Liver (tissue), 9 donors: Measurements from ENCODE around the gene LOXL4. TPM values are rescaled to one million over a fixed set of nuclear protein-coding genes. Genes with fewer than 3 reads are reported as not detected.

ENCODE experiments used
- DNase-seq: peaks from one replicate; pipeline ENCODE4 v3.0.0-alpha.2; 2017; ENCODE audit warnings: low spot score
- H3K27ac ChIP-seq, 2 donors: one replicate each; pipeline ENCODE4 v1.7.0; 2013; ENCODE audit warnings: inconsistent platforms in 2 of 2, low read length in 2 of 2, control low read depth in 1 of 2, low read depth in 1 of 2, mild to moderate bottlenecking in 1 of 2
- H3K27me3 ChIP-seq, 4 donors: one replicate each; pipeline versions ENCODE4 v1.6.1 to v1.7.0; 2013; ENCODE audit warnings: low read length in 3 of 4, inconsistent platforms in 1 of 4, mild to moderate bottlenecking in 1 of 4, moderate library complexity in 1 of 4; ENCODE audit not compliant: control insufficient read depth in 4 of 4, insufficient read depth in 4 of 4
- H3K36me3 ChIP-seq, 4 donors: one replicate each; pipeline versions ENCODE4 v1.6.1 to v1.7.0; 2013; ENCODE audit warnings: low read length in 3 of 4, mild to moderate bottlenecking in 3 of 4, low read depth in 1 of 4, moderate library complexity in 1 of 4; ENCODE audit not compliant: control insufficient read depth in 4 of 4, insufficient read depth in 3 of 4
- H3K4me1 ChIP-seq, 4 donors: one replicate each; pipeline versions ENCODE4 v1.6.1 to v1.7.0; 2013; ENCODE audit warnings: low read length in 3 of 4, mild to moderate bottlenecking in 3 of 4, moderate library complexity in 1 of 4; ENCODE audit not compliant: control insufficient read depth in 4 of 4, insufficient read depth in 4 of 4
- H3K4me3 ChIP-seq, 3 donors: one replicate each; pipeline versions ENCODE4 v1.6.1 to v1.7.0; 2013; ENCODE audit warnings: low read length in 3 of 3, control low read depth in 1 of 3, low read depth in 1 of 3, mild to moderate bottlenecking in 1 of 3
- H3K9ac ChIP-seq, 2 donors: one replicate each; pipeline ENCODE4 v1.7.0; 2013; ENCODE audit warnings: low read length in 2 of 2, mild to moderate bottlenecking in 2 of 2, moderate library complexity in 2 of 2, control low read depth in 1 of 2, low read depth in 1 of 2
- H3K9me3 ChIP-seq, 4 donors: one replicate each; pipeline versions ENCODE4 v1.6.1 to v1.7.0; 2013; ENCODE audit warnings: low read length in 3 of 4; ENCODE audit not compliant: control insufficient read depth in 4 of 4
- EGR1 ChIP-seq, 2 donors: IDR thresholded peaks; 2 replicates each; pipeline ENCODE4 v1.6.1; 2016 to 2018; ENCODE audit warnings: antibody characterized with exemption in 2 of 2, low read depth in 2 of 2
- FOXA1 ChIP-seq: IDR thresholded peaks from 2 replicates; pipeline ENCODE4 v1.6.1; 2016; ENCODE audit warnings: antibody characterized with exemption
- FOXA2 ChIP-seq: IDR thresholded peaks from 2 replicates; pipeline ENCODE4 v1.6.1; 2016; ENCODE audit warnings: antibody characterized with exemption
- GABPA ChIP-seq, 2 donors: IDR thresholded peaks in 1 of 2; conservative IDR thresholded peaks in 1 of 2; 2 replicates each; pipeline ENCODE4 v1.6.1; 2016; ENCODE audit warnings: antibody characterized with exemption in 2 of 2, mild to moderate bottlenecking in 1 of 2, moderate library complexity in 1 of 2
- HNF4A ChIP-seq, 2 donors: conservative IDR thresholded peaks; 2 replicates each; pipeline ENCODE4 v1.6.1; 2016; ENCODE audit warnings: antibody characterized with exemption in 2 of 2, mild to moderate bottlenecking in 2 of 2
- HNF4G ChIP-seq: IDR thresholded peaks from 2 replicates; pipeline ENCODE4 v1.6.1; 2016; ENCODE audit warnings: antibody characterized with exemption
- JUND ChIP-seq, 2 donors: IDR thresholded peaks; 2 replicates each; pipeline ENCODE4 v1.6.1; 2016; ENCODE audit warnings: antibody characterized with exemption in 2 of 2
- NR2F2 ChIP-seq: IDR thresholded peaks from 2 replicates; pipeline ENCODE4 v1.6.1; 2016; ENCODE audit warnings: antibody characterized with exemption
- RAD21 ChIP-seq, 2 donors: IDR thresholded peaks; 2 replicates each; pipeline ENCODE4 v1.6.1; 2016; ENCODE audit warnings: antibody characterized with exemption in 2 of 2, mild to moderate bottlenecking in 2 of 2
- RXRA ChIP-seq, 2 donors: IDR thresholded peaks; 2 replicates each; pipeline ENCODE4 v1.6.1; 2017 to 2018; ENCODE audit warnings: antibody characterized with exemption in 2 of 2, mild to moderate bottlenecking in 1 of 2
- SP1 ChIP-seq: IDR thresholded peaks from 2 replicates; pipeline ENCODE4 v1.6.1; 2018; ENCODE audit warnings: antibody characterized with exemption, mild to moderate bottlenecking
- TAF1 ChIP-seq: conservative IDR thresholded peaks from 2 replicates; pipeline ENCODE4 v1.6.1; 2016; ENCODE audit warnings: antibody characterized with exemption, mild to moderate bottlenecking
- YY1 ChIP-seq: IDR thresholded peaks from 2 replicates; pipeline ENCODE4 v1.6.1; 2016; ENCODE audit warnings: antibody characterized with exemption, mild to moderate bottlenecking
- WGBS: extraction: QIAGEN DNeasy Blood & Tissue Kit; methylation state at CpG from one replicate; pipeline ENCODE4 v1.1.7; 2013; 5-methylcytosine and 5-hydroxymethylcytosine counted together
- polyA plus RNA-seq, 2 donors: library from polyadenylated mRNA; stranded (reverse) in 1 of 2; unstranded in 1 of 2; fragments of 200-250 nt in 1 of 2; fragments of >200 nt in 1 of 2; fragmentation: Nextera tagmentation in 1 of 2; extraction: Ambion mirVana in 1 of 2; gene quantifications; one replicate each; pipeline versions ENCODE4 v1.2.1 to v1.2.3, GENCODE V29; 2013 to 2015
- total RNA-seq, 2 donors: library from RNA; depleted of rRNA; stranded (reverse); fragments of >200 nt; gene quantifications; one replicate each; pipeline ENCODE4 v1.2.3, GENCODE V29; 2014
- TF ChIP-seq, protein P1 (sequence below): fragments of 150-350 bp; IDR thresholded peaks from 2 replicates; pipeline ENCODE4 v1.5.1; 2017; ENCODE audit warnings: improper control_type of control experiment, low read depth, low read length; ENCODE audit not compliant: missing input control
- TF ChIP-seq, protein P2 (sequence below): IDR thresholded peaks from 2 replicates; pipeline ENCODE4 v1.6.1; 2016; ENCODE audit warnings: antibody characterized with exemption
- TF ChIP-seq, protein P3 (sequence below): IDR thresholded peaks from 2 replicates; pipeline ENCODE4 v1.6.1; 2016; ENCODE audit warnings: antibody characterized with exemption
- TF ChIP-seq, protein P4 (sequence below): IDR thresholded peaks from 2 replicates; pipeline ENCODE4 v1.6.1; 2016; ENCODE audit warnings: antibody characterized with exemption, mild to moderate bottlenecking
- TF ChIP-seq, protein P5 (sequence below): IDR thresholded peaks from 2 replicates; pipeline ENCODE4 v1.6.1; 2016; ENCODE audit warnings: antibody characterized with exemption
- donor health status: healthy.
- donor health status: healthy.
- donor health status: healthy.
- donor health status: healthy.
- donor health status: healthy.

Gene LOXL4
- total and polyA plus RNA-seq, 4 donors = 0.38 to 18.5 (median 1.0) TPM

DNA sequence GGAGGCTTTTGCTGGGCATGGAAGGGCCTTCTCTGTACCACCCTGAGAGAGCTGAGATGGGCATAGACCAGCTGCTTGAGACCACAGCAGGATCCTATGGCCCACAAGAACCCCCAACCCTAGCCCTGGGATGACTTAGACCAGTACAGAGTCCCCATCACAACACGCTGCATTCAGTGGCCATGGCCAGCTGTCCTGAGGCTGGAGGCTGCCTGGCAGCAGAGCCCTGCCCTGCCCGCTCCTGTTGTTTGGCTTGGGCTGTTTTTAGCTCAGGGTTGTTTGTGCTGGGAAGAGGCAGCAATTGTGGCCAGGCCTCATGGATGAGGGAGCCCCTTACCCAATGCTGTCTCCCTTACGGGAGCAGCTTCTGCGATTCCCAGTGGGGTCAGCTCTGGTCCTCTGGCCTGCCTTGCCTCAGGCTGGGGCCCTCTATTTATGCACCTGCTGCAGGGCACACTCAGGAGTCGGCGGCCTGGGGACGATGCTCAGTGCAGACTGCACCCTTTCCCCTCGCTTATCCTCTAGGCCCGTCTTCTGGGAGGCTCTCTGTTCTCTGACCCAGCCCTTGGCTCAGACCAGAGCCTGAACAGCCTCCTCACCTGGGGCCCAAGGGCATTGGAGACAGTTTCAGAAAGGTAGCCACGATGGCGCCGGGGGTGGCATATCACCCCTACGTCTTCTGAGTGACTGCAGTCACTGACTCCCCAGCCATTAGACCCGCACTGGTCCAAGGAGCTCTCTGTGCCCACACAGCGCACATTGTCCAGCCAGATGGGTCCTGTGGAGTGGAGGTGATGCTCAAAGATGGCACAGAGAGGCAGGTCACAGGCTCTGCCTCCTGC, 6.3 kb downstream of the LOXL4 start:
- no peak for DNase-seq
- Histone ChIP-seq H3K4me1 (no peaks in the 10 kb centered on the region), H3K9me3 (no peaks in the 10 kb centered on the region), H3K9ac (no peak overlapping the region), H3K27me3 (no peaks in the 10 kb centered on the region), H3K36me3 (no peaks in the 10 kb centered on the region), H3K27ac (no peak overlapping the region), H3K4me3 (no peak overlapping the region)
- 86% methylated on average over 15 of the region's 15 CpGs for whole genome bisulfite sequencing
- TF ChIP-seq, protein P1, sequence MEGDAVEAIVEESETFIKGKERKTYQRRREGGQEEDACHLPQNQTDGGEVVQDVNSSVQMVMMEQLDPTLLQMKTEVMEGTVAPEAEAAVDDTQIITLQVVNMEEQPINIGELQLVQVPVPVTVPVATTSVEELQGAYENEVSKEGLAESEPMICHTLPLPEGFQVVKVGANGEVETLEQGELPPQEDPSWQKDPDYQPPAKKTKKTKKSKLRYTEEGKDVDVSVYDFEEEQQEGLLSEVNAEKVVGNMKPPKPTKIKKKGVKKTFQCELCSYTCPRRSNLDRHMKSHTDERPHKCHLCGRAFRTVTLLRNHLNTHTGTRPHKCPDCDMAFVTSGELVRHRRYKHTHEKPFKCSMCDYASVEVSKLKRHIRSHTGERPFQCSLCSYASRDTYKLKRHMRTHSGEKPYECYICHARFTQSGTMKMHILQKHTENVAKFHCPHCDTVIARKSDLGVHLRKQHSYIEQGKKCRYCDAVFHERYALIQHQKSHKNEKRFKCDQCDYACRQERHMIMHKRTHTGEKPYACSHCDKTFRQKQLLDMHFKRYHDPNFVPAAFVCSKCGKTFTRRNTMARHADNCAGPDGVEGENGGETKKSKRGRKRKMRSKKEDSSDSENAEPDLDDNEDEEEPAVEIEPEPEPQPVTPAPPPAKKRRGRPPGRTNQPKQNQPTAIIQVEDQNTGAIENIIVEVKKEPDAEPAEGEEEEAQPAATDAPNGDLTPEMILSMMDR = no peak
- TF ChIP-seq JUND (IDR thresholded peaks at IDR 0.05) = no peak
- TF ChIP-seq HNF4A (conservative IDR thresholded peaks at IDR 0.05) = no peak
- TF ChIP-seq HNF4G = no peak
- no peak for TF ChIP-seq GABPA (IDR thresholded peaks at IDR 0.05 in 1 of 2, conservative IDR thresholded peaks at IDR 0.05 in 1 of 2)
- TF ChIP-seq, protein P2, sequence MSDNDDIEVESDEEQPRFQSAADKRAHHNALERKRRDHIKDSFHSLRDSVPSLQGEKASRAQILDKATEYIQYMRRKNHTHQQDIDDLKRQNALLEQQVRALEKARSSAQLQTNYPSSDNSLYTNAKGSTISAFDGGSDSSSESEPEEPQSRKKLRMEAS = no peak
- no peak for TF ChIP-seq NR2F2
- TF ChIP-seq EGR1 (IDR thresholded peaks at IDR 0.05; ENCODE audit: low read depth in 2 of 2) = no peak
- no peak for TF ChIP-seq YY1
- TF ChIP-seq, protein P3, sequence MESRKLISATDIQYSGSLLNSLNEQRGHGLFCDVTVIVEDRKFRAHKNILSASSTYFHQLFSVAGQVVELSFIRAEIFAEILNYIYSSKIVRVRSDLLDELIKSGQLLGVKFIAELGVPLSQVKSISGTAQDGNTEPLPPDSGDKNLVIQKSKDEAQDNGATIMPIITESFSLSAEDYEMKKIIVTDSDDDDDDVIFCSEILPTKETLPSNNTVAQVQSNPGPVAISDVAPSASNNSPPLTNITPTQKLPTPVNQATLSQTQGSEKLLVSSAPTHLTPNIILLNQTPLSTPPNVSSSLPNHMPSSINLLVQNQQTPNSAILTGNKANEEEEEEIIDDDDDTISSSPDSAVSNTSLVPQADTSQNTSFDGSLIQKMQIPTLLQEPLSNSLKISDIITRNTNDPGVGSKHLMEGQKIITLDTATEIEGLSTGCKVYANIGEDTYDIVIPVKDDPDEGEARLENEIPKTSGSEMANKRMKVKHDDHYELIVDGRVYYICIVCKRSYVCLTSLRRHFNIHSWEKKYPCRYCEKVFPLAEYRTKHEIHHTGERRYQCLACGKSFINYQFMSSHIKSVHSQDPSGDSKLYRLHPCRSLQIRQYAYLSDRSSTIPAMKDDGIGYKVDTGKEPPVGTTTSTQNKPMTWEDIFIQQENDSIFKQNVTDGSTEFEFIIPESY = no peak
- TF ChIP-seq FOXA1 = no peak
- TF ChIP-seq, protein P4, sequence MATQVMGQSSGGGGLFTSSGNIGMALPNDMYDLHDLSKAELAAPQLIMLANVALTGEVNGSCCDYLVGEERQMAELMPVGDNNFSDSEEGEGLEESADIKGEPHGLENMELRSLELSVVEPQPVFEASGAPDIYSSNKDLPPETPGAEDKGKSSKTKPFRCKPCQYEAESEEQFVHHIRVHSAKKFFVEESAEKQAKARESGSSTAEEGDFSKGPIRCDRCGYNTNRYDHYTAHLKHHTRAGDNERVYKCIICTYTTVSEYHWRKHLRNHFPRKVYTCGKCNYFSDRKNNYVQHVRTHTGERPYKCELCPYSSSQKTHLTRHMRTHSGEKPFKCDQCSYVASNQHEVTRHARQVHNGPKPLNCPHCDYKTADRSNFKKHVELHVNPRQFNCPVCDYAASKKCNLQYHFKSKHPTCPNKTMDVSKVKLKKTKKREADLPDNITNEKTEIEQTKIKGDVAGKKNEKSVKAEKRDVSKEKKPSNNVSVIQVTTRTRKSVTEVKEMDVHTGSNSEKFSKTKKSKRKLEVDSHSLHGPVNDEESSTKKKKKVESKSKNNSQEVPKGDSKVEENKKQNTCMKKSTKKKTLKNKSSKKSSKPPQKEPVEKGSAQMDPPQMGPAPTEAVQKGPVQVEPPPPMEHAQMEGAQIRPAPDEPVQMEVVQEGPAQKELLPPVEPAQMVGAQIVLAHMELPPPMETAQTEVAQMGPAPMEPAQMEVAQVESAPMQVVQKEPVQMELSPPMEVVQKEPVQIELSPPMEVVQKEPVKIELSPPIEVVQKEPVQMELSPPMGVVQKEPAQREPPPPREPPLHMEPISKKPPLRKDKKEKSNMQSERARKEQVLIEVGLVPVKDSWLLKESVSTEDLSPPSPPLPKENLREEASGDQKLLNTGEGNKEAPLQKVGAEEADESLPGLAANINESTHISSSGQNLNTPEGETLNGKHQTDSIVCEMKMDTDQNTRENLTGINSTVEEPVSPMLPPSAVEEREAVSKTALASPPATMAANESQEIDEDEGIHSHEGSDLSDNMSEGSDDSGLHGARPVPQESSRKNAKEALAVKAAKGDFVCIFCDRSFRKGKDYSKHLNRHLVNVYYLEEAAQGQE = no peak
- no peak for TF ChIP-seq RAD21 (IDR thresholded peaks at IDR 0.05)
- TF ChIP-seq TAF1 = no peak
- TF ChIP-seq, protein P5, sequence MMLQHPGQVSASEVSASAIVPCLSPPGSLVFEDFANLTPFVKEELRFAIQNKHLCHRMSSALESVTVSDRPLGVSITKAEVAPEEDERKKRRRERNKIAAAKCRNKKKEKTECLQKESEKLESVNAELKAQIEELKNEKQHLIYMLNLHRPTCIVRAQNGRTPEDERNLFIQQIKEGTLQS = no peak
- no peak for TF ChIP-seq SP1
- TF ChIP-seq RXRA (IDR thresholded peaks at IDR 0.05) = no peak
- no peak for TF ChIP-seq FOXA2
